ENCODE results near the gene PCYT2. TPM values are rescaled to one million over a fixed set of nuclear protein-coding genes. Genes with fewer than 3 reads are reported as not detected.

Gene PCYT2
- total and polyA plus RNA-seq, 8 donors = 9.0 to 35.3 (median 17.7) TPM

- H3K27ac ChIP-seq = no peak overlapping the region
- H3K4me1 ChIP-seq = no peaks in the 10 kb centered on the region
- WGBS, 2 donors = 78 to 80% methylated on average over 17 of the region's 17 CpGs
- no peaks in the 10 kb centered on the region for H3K36me3 ChIP-seq
- no peak overlapping the region for H3K4me3 ChIP-seq
- no peak for TF ChIP-seq CTCF (IDR thresholded peaks at IDR 0.05)
- intact Hi-C loops (cut with DNase I) = no loop called here
- no peaks in the 10 kb centered on the region for H3K9me3 ChIP-seq
- no peaks in the 10 kb centered on the region for H3K27me3 ChIP-seq
- no peak for ATAC-seq
- no peak for FAIRE-seq
- peak in 1 of 6 donors; percentile 63 for DNase-seq
Observed at GRCh38 chr17:81948635-81949378, 37.6 kb upstream of the PCYT2 start.

GRCh38 chr17:81947189-81947588 lies 36.0 kb upstream of the PCYT2 start, which contains the start of gene MYADML2:
Gene MYADML2 (minus strand): TSS chr17:81947233. CDS start chr17:81941741, 5,492 bp downstream.
- WGBS, 2 donors = 81 to 84% methylated on average over 13 of the region's 13 CpGs
- ATAC-seq (no peak), FAIRE-seq (no peak), DNase-seq (no peak)
- no peak for TF ChIP-seq CTCF (IDR thresholded peaks at IDR 0.05)
- no peak within 1 kb of the TSS for H3K4me3 ChIP-seq
- no peaks in the 10 kb centered on the region for H3K36me3 ChIP-seq
- H3K27me3 ChIP-seq = no peaks in the 10 kb centered on the region
- no peak within 1 kb of the TSS for H3K27ac ChIP-seq
- H3K4me1 ChIP-seq = no peaks in the 10 kb centered on the region
- no peaks in the 10 kb centered on the region for H3K9me3 ChIP-seq
- intact Hi-C loops (cut with DNase I) = no loop called here

- DNase-seq (no peak), FAIRE-seq (no peak), ATAC-seq (no peak)
- Histone ChIP-seq H3K27me3 (no peaks in the 10 kb centered on the region), H3K4me1 (no peaks in the 10 kb centered on the region), H3K36me3 (no peaks in the 10 kb centered on the region), H3K27ac (no peak overlapping the region), H3K9me3 (no peaks in the 10 kb centered on the region), H3K4me3 (no peak overlapping the region)
- WGBS, 2 donors = 81 to 88% methylated on average over 9 of the region's 9 CpGs
- intact Hi-C loops (cut with DNase I) = no loop called here
- TF ChIP-seq CTCF (IDR thresholded peaks at IDR 0.05) = no peak
Observed at GRCh38 chr17:81944858-81945257, 33.7 kb upstream of the PCYT2 start.

- H3K27me3 ChIP-seq = no peaks in the 10 kb centered on the region
- intact Hi-C loops (cut with DNase I) = no loop called here
Observed at GRCh38 chr17:81942167-81942553, 31.0 kb upstream of the PCYT2 start.

More at GRCh38 chr17:81942167-81942553, 31.0 kb upstream of the PCYT2 start:
- 45 to 47% methylated on average over 11 to 12 of the region's 12 CpGs for WGBS, 2 donors
- Histone ChIP-seq H3K4me3 (no peak overlapping the region), H3K9me3 (no peaks in the 10 kb centered on the region), H3K36me3 (no peaks in the 10 kb centered on the region), H3K27ac (no peak overlapping the region), H3K4me1 (no peaks in the 10 kb centered on the region)
- no peak for FAIRE-seq
- ATAC-seq = no peak
- TF ChIP-seq CTCF (IDR thresholded peaks at IDR 0.05) = no peak
- DNase-seq = peak in 1 of 6 donors; percentile 26
